HEK293T (cell line): ENCODE results near the gene CPEB1.

Source experiments
- BHLHE40 ChIP-seq: fragments of 450-650 bp; IDR thresholded peaks from 2 replicates; pipeline ENCODE4 v1.6.1; 2016; ENCODE audit warnings: mild to moderate bottlenecking, moderate library complexity, borderline replicate concordance
- ELF4 ChIP-seq: fragments of 450-650 bp; IDR thresholded peaks from 2 replicates; pipeline ENCODE4 v1.6.1; 2017; ENCODE audit warnings: antibody characterized with exemption
- FOXA1 ChIP-seq: fragments of 450-650 bp; IDR thresholded peaks from 2 replicates; pipeline ENCODE4 v1.6.1; 2016; ENCODE audit warnings: mild to moderate bottlenecking
- FOXK2 ChIP-seq: fragments of 450-650 bp; IDR thresholded peaks from 2 replicates; pipeline ENCODE4 v1.6.1; 2016; ENCODE audit warnings: mild to moderate bottlenecking
- FOXM1 ChIP-seq: fragments of 450-650 bp; IDR thresholded peaks from 2 replicates; pipeline ENCODE4 v1.6.1; 2017; ENCODE audit warnings: mild to moderate bottlenecking, borderline replicate concordance
- HDGF ChIP-seq: fragments of 450-650 bp; IDR thresholded peaks from 2 replicates; pipeline ENCODE4 v1.6.1; 2017; ENCODE audit warnings: antibody characterized with exemption, borderline replicate concordance
- SP1 ChIP-seq: fragments of 450-650 bp; IDR thresholded peaks from 2 replicates; pipeline ENCODE4 v1.6.1; 2017
- SUZ12 ChIP-seq: fragments of 450-650 bp; IDR thresholded peaks from 2 replicates; pipeline ENCODE4 v1.6.1; 2016; ENCODE audit warnings: mild to moderate bottlenecking
- TARDBP ChIP-seq: fragments of 450-650 bp; IDR thresholded peaks from 2 replicates; pipeline ENCODE4 v1.6.1; 2016
- TF ChIP-seq, protein P1 (sequence below): fragments of 450-650 bp; IDR thresholded peaks from 2 replicates; pipeline ENCODE4 v1.6.1; 2016

DNA sequence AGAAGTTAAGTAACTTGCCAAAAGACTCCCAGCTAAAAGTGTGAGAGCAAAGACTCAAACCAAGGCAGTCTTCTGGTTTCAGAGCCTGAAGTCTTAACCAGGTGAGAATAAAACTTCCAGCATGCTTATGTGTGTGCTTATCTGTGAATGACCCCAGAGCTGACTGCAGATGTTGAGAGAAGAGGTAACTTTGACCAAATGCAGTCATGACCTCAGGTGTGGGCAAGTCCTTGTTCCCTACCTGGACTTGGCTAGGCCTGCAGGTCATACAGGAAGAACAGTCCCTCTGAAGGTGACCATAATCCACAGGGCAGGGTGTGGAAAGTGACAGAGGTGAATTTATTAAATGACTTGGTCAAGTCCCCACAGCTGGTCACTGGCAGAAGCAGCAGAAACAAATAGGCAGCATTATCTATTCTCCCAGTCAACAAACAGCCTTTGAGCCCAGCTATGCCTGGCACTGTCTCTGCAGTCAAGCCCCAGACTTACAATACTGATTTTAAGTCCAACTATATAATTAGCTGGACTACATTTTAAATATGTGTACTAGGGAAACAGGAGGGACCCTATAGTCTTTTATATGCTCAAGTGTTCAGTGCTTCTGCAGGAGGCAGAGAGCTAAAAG lies 3.0 kb upstream of the CPEB1 start:
- TF ChIP-seq SUZ12 (no peak), FOXM1 (no peak), SP1 (no peak), FOXA1 (no peak), ELF4 (no peak), TARDBP (no peak), BHLHE40 (no peak), HDGF (no peak), FOXK2 (no peak)
- TF ChIP-seq, protein P1, sequence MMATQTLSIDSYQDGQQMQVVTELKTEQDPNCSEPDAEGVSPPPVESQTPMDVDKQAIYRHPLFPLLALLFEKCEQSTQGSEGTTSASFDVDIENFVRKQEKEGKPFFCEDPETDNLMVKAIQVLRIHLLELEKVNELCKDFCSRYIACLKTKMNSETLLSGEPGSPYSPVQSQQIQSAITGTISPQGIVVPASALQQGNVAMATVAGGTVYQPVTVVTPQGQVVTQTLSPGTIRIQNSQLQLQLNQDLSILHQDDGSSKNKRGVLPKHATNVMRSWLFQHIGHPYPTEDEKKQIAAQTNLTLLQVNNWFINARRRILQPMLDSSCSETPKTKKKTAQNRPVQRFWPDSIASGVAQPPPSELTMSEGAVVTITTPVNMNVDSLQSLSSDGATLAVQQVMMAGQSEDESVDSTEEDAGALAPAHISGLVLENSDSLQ = no peak
